Hepatocyte (in vitro differentiated cells): ENCODE results near the gene MED28.

Source experiments
- EZH2 ChIP-seq: fragments of 200-600 bp; sonication (generic); IDR thresholded peaks from 2 replicates; pipeline ENCODE4 v1.6.1; 2016; ENCODE audit warnings: antibody characterized with exemption, mild to moderate bottlenecking, borderline replicate concordance
- EZH2phosphoT487 ChIP-seq: fragments of 200-600 bp; sonication (generic); IDR thresholded peaks from one replicate; pipeline ENCODE4 v1.6.1; 2018; ENCODE audit warnings: antibody characterized with exemption, mild to moderate bottlenecking, low read depth, moderate library complexity; ENCODE audit not compliant: unreplicated experiment, severe bottlenecking
- TF ChIP-seq, protein P1 (sequence below): fragments of 200-600 bp; sonication (generic); IDR thresholded peaks from 2 replicates; pipeline ENCODE4 v1.5.1; 2016; ENCODE audit warnings: antibody characterized with exemption, mild to moderate bottlenecking; ENCODE audit not compliant: poor library complexity

GRCh38 chr4:17646693-17647092, 32.3 kb downstream of the MED28 start:
- TF ChIP-seq, protein P1, sequence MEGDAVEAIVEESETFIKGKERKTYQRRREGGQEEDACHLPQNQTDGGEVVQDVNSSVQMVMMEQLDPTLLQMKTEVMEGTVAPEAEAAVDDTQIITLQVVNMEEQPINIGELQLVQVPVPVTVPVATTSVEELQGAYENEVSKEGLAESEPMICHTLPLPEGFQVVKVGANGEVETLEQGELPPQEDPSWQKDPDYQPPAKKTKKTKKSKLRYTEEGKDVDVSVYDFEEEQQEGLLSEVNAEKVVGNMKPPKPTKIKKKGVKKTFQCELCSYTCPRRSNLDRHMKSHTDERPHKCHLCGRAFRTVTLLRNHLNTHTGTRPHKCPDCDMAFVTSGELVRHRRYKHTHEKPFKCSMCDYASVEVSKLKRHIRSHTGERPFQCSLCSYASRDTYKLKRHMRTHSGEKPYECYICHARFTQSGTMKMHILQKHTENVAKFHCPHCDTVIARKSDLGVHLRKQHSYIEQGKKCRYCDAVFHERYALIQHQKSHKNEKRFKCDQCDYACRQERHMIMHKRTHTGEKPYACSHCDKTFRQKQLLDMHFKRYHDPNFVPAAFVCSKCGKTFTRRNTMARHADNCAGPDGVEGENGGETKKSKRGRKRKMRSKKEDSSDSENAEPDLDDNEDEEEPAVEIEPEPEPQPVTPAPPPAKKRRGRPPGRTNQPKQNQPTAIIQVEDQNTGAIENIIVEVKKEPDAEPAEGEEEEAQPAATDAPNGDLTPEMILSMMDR, result no peak
- TF ChIP-seq EZH2, result no peak
- no peak for TF ChIP-seq EZH2phosphoT487
